NCI-H2107 (cell line): Measurements from ENCODE around the gene ZMYND10.
A peak's percentile ranks its signal among the peaks of the same experiment; 100 is the strongest.

Source experiments
- DNase-seq: peaks from one replicate; lab custom pipeline; 2025; lab: John Stamatoyannopoulos, UW

Gene ZMYND10

GRCh38 chr3:50370594-50370993 lies 25.1 kb upstream of the ZMYND10 start:
- DNase-seq = peak; percentile 63

GRCh38 chr3:50369012-50369670 lies 23.6 kb upstream of the ZMYND10 start:
- no peak for DNase-seq

DNA sequence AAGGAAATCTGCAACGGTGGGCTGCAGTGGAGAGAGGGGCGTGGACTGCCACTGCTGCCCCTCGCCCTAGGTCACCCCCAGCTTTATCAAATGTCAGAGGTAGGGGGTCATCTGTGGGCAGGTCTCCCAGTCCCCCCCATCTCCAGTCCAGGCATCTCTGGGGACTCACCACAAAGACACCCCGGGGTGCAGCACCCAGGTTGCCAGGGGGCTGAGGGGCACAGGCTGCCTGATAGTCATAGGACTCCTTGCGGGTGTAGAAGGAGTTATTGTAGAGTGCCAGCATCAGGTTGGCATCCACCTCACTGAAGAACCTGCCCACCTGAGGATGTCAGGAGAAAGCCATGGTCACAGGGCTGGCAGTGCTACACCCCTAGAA lies 20.3 kb upstream of the ZMYND10 start:
- DNase-seq = no peak

DNA sequence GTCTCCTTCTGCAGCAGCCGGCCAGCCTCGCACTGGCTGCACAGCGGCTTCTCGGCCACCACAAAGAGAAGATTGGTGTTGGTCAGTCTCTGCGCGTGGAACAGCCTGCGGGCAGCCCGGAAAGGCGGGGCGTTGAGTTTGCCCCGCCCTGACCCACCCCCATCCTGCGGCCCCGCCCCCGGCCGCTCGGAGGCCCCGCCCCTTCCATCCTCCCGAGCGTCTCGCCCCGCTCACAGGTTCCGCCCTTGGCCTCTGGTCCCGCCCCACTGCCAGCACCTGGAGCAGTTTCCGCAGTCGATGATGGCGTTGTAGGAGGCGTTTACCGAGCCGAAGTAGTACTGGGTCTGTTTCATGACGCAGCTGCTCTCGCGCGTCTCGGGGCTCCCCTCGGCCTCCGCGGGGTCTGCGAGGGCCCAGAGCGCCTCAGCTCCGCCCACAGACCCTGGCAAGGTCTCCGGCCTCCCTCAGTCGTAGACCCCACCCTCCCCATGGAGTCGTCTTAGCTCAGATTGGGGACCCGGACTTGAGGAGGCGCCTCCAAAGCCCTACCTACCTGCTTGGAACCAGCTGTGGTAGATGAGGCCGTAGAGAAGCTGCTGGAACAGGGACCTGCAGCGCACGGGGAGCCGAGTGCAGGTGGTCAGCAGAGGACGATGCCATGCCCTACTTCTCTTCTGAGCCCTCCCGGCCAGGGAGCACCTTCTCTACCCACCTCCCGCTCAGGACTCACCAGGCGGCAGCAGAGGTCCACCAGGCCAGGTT lies 19.7 kb upstream of the ZMYND10 start:
- DNase-seq = no peak

GRCh38 chr3:50364573-50365079 lies 19.1 kb upstream of the ZMYND10 start:
- DNase-seq = no peak

DNA sequence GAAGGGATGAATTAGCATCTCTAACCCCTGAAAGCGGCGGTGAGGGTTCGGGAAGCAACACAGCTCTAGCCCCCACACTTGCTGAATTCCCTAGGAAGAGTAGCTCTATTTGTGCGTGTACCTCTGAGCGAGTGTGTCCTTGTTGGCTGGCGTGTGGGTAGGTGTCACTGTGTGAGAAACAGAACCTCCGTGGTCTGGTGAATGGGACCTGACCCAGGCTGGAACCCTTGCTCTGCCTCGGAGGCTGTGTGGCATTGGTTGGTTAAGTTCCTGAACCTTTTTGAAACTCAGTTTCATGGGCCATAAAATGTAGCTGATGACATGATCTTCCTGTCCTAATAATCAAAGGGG lies 14.2 kb upstream of the ZMYND10 start:
- no peak for DNase-seq

DNA sequence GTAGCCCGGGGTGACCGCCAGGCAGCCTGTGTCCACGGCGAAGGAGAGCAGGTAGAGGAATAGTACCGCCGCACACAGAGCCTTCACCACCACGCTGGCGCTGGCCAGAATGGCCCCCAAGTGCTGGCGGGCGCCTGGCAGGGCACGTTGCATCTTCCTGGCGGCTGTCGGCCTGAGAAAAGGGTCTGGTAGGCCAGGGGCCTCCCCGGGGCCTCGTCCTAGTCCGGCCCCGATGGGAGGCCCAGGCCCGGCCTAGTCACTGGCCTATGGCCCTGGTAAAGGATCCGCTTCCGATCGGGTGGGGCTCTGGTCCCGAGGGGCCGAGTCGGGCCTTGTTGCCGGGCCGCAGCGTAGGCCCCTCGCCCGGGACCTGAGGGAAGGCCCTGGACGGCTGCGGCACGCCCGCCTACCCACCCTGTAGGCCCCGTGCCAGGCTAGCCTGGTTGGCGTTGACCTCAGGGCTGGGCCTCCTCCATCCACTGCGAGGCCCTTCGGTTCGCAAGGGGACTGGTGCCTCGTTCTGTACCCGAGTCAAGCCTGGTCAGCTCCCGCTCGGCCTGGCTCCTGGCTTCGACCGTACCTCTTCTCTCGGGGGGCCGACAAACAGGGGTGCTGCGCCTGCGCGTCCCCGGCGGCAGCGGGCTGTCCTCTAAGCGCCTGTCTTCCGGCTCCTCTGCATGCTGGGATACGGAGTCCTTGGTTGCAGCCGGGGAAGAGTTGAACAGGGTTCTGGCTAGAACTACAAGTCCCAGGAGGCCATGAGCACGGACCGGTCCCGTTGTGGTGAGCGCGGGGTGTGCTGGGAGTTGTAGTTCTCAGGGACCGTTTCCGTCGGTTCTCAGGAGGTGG lies 13.6 kb upstream of the ZMYND10 start, which contains the start of gene TMEM115:
Gene TMEM115 (minus strand): TSS at position 611 of the 849 bp plus-strand sequence. CDS start 458 bp downstream, at position 153.
- peak; percentile 84 for DNase-seq

- no peak for DNase-seq
Observed at GRCh38 chr3:50358355-50358910, 12.9 kb upstream of the ZMYND10 start.

DNA sequence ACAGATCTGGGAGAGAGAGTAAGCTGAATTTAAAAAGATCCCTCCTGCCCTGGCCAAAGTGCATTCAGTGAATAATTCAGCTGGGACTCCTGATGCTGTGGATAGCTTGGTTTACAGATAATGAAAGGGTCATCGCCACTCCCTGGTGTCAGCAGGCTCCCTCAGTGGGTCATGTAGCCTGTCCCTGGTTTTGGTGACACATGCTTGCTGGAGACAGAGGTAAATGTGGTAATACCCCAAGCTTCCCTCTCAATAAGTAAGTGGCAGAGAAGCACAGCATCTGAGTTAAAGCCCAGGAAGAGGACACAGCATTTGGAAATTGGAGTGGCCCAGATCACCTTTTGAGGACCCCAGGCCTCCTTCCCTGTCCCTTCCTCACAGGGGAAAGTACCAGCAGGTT lies 11.9 kb upstream of the ZMYND10 start:
- no peak for DNase-seq

DNA sequence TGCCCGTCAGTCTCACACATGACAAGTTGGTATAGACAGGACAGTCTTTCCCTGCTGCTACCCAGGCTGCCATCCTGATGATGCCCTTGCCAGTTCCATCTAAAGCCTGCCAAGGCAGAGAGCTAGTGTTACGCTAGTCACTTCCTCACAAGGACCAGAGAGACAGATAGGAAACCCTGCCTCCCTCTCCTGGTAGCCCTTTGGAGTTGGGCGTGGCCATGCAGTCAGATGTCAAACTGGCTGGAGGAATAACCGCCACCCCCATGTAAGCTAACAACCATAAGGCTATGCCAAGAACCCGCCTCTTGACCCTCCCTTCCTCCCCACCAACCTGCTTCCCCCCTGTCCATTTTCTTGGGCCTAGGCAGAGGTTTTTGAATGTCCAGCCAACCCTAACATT lies 11.0 kb upstream of the ZMYND10 start:
- no peak for DNase-seq

GRCh38 chr3:50355829-50356552 lies 10.5 kb upstream of the ZMYND10 start:
- DNase-seq = no peak

GRCh38 chr3:50354850-50355249 lies 9.3 kb upstream of the ZMYND10 start:
- DNase-seq = no peak

- DNase-seq = no peak
Observed at GRCh38 chr3:50354186-50354764, 8.7 kb upstream of the ZMYND10 start.

GRCh38 chr3:50353245-50354004 lies 7.9 kb upstream of the ZMYND10 start:
- no peak for DNase-seq

GRCh38 chr3:50352781-50353180 lies 7.2 kb upstream of the ZMYND10 start:
- DNase-seq = no peak

- no peak for DNase-seq
Observed at GRCh38 chr3:50351323-50351697, 5.8 kb upstream of the ZMYND10 start.

DNA sequence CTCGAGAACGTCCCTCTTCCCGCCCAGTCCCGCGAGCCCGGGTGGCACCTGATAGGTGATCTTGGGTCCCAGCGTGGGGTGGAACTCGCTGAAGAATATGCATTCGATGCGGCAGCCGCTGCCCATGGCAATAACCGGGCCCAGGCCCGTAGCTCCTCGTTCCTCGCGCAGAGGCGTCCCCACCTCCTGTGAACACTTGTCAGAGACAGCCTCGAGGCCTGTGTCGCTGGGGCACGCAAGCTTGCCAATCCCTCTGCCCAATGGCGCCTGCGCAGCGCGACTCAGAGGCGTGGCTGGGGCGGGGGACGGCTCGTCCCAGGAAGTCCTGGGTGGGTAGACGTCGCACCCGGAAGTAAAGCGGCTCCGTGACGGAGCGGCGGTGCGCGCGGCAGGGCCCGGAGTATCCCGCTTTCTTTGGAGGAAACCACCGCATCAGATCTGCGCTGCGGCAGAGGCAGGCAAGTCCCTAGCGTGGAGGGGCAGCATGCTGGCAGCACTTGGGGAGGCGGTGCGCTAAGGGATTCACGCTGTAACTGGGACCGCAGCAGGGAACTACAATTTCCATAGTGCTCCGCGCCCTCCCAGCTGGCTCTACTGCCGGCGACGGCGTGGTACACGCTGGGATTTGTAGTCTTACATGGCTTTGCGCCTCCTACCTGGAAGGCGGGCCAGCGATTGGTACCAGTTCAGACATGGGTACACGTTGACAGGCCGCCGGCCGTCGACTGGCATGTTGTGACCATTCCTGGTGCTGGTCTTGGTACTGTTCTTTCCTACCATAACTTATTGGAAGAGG lies 5.2 kb upstream of the ZMYND10 start, which contains the start of the genes CYB561D2 and NPRL2:
Gene CYB561D2 (plus strand): TSS at position 336 of the 796 bp plus-strand sequence. CDS start 572 bp downstream, outside the sequence.
Gene NPRL2 (minus strand): TSS at position 249 of the 796 bp plus-strand sequence. CDS start 123 bp downstream, at position 126.
- peak; percentile 77 for DNase-seq

DNA sequence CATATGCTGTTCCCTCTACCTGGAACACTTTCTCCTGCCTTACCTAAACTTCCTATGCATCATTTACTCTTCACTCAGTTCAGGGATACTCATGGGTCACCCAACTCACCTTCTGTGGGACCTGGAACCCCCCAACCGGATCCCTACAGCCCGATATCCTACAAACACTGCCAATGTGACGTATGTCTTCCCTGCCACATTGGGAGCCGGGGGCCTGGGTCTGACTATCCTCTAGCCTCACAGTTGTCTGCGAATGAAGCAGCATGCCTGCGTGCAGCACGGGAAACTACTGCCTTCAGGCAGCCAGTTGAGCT lies 4.6 kb upstream of the ZMYND10 start:
- no peak for DNase-seq

DNA sequence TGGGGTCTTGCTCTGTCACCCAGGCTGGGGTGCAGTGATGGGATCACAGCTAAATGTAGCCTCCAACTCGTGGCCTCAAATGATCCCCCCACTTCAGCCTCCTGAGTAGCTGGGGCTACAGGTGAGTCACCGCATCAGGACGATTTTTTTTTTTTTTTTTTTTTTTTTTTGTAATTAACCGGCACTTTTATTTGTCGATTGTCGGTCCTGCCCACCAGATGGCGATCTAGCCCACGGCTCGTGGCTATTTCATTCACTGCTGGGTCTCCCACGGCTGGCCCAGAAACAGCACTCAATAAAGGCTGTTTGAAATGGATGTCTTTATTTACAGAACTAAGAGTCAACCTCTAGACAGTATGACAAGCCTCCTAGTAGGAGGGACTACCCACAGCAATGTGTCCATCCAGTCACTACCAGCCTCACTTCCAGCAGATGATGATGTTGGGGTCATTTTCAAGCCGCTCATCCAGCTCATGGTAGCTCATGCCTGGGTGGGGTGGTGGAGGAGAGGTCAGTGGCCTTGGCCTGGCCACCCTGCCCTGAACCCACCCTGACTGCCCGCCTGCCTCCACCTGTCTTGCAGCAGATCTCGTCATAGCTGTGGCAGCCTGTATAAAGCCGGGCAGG lies 1.8 kb upstream of the ZMYND10 start:
- peak; percentile 44 for DNase-seq
